Measurements from ENCODE around the gene INS. TPM values are rescaled to one million over a fixed set of nuclear protein-coding genes. Genes with fewer than 3 reads are reported as not detected.

Gene INS
- total and polyA plus RNA-seq, 2 donors (not counting 1 experiment from before 2014, with no cell fraction given): not detected

DNA sequence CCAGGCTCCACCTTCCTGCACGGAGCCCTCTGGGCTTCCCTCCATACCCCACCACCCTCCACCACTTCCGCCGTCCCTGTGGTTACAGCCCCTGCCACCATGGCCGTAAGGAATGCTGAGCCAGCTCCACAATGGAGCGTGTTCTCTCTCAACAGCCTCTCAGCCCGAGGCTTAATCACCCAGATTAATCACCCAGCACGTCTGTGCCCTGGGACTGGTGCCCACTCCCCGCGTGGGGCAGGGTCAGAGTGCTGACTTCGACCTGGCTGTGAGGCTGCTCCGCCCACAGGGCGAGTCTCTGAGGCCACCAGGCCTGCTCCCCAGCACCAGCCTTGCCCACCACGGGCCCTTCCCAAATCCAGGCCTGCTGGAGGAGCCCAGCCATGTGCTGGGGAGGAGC is 14.7 kb upstream of the INS start:
- TF ChIP-seq EZH2 (IDR thresholded peaks at IDR 0.05; ENCODE audit: borderline replicate concordance, insufficient read depth, low read depth, low read length, poor library complexity, severe bottlenecking): no peak
- TF ChIP-seq, protein P1, sequence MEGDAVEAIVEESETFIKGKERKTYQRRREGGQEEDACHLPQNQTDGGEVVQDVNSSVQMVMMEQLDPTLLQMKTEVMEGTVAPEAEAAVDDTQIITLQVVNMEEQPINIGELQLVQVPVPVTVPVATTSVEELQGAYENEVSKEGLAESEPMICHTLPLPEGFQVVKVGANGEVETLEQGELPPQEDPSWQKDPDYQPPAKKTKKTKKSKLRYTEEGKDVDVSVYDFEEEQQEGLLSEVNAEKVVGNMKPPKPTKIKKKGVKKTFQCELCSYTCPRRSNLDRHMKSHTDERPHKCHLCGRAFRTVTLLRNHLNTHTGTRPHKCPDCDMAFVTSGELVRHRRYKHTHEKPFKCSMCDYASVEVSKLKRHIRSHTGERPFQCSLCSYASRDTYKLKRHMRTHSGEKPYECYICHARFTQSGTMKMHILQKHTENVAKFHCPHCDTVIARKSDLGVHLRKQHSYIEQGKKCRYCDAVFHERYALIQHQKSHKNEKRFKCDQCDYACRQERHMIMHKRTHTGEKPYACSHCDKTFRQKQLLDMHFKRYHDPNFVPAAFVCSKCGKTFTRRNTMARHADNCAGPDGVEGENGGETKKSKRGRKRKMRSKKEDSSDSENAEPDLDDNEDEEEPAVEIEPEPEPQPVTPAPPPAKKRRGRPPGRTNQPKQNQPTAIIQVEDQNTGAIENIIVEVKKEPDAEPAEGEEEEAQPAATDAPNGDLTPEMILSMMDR (IDR thresholded peaks at IDR 0.05): no peak
- H3K79me2 ChIP-seq (ENCODE audit: control insufficient read depth, insufficient read depth, low read length): no peaks in the 10 kb centered on the region
- H3K9me3 Mint-ChIP-seq (ENCODE audit: insufficient read depth): no peaks in the 10 kb centered on the region
- H3K9ac ChIP-seq (ENCODE audit: low read length): no peak overlapping the region
- no peak overlapping the region for H3K27ac ChIP-seq (ENCODE audit: low read length in 2 of 2)
- H3K27ac Mint-ChIP-seq: no peak overlapping the region
- peaks cover 0 to 3% (median 0%) of the 10 kb centered on the region in 3 donors for H3K9me3 ChIP-seq (ENCODE audit: control extremely low read depth in 1 of 3, control insufficient read depth in 2 of 3, insufficient read depth in 1 of 3, low read length in 2 of 3)
- H3K4me1 Mint-ChIP-seq: no peaks in the 10 kb centered on the region
- no peak overlapping the region for H3K4me3 Mint-ChIP-seq
- intact Hi-C loops (cut with micrococcal nuclease): no loop called here
- no peaks in the 10 kb centered on the region for H3K27me3 ChIP-seq (replicated peaks in 1 of 4; ENCODE audit: control extremely low read depth in 1 of 4, control insufficient read depth in 3 of 4, insufficient read depth in 4 of 4, low read length in 3 of 4)
- H3K36me3 ChIP-seq (replicated peaks in 1 of 2; ENCODE audit: control extremely low read depth in 1 of 2, control insufficient read depth in 1 of 2, extremely low read depth in 1 of 2, insufficient read depth in 2 of 2, low read length in 1 of 2): no peaks in the 10 kb centered on the region
- DNase-seq (no peak), ATAC-seq (ENCODE audit: low read depth) (no peak)
- no peaks in the 10 kb centered on the region for H4K20me1 ChIP-seq (ENCODE audit: control insufficient read depth, insufficient read depth, low read length, poor library complexity, severe bottlenecking)
- ChIA-PET POLR2A (no interaction called here), CTCF (no interaction called here)
- H2AFZ ChIP-seq (ENCODE audit: insufficient read depth, low read depth, low read length, poor library complexity, severe bottlenecking): no peak overlapping the region
- H3K4me1 ChIP-seq (ENCODE audit: control insufficient read depth in 2 of 2, insufficient read depth in 2 of 2, low read length in 2 of 2): no peaks in the 10 kb centered on the region
- no peaks in the 10 kb centered on the region for H3K27me3 Mint-ChIP-seq
- H3K4me3 ChIP-seq (ENCODE audit: control extremely low read depth in 1 of 5, extremely low read depth in 1 of 5, insufficient read depth in 1 of 5, low read depth in 2 of 5, low read length in 4 of 5): no peak overlapping the region
- H3K4me2 ChIP-seq (replicated peaks; ENCODE audit: low read depth, low read length, poor library complexity, severe bottlenecking): no peak overlapping the region
- 79% methylated on average over 13 of the region's 13 CpGs for WGBS (ENCODE audit: insufficient coverage)

DNA sequence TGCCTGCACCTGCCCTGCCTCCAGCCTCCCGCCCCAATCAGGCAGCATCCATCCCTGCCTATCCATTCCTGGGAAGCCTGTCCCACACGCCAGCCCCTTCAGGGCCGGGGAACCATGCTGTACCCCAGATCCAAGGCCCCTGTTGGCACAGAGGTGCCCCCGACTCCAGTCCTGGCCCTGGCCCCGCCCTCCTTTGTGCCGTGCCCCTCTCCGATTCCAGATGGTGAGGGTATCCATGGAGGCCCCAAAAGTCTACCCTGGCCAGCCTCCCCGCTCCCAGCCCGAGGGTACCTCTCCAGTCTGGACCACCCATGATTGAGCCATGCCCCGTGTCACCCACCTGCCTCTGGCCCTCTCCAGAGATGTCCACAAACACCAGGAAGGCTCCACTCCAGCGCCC is 13.4 kb upstream of the INS start:
- H3K27me3 Mint-ChIP-seq: no peaks in the 10 kb centered on the region
- Histone ChIP-seq H3K4me3 (ENCODE audit: control extremely low read depth in 1 of 5, extremely low read depth in 1 of 5, insufficient read depth in 1 of 5, low read depth in 2 of 5, low read length in 4 of 5) (no peak overlapping the region), H3K9ac (ENCODE audit: low read length) (no peak overlapping the region), H3K9me3 (ENCODE audit: control extremely low read depth in 1 of 3, control insufficient read depth in 2 of 3, insufficient read depth in 1 of 3, low read length in 2 of 3) (peaks cover 0 to 3% (median 0%) of the 10 kb centered on the region in 3 donors), H3K4me1 (ENCODE audit: control insufficient read depth in 2 of 2, insufficient read depth in 2 of 2, low read length in 2 of 2) (no peaks in the 10 kb centered on the region), H3K36me3 (replicated peaks in 1 of 2; ENCODE audit: control extremely low read depth in 1 of 2, control insufficient read depth in 1 of 2, extremely low read depth in 1 of 2, insufficient read depth in 2 of 2, low read length in 1 of 2) (no peaks in the 10 kb centered on the region), H3K4me2 (replicated peaks; ENCODE audit: low read depth, low read length, poor library complexity, severe bottlenecking) (no peak overlapping the region), H3K27ac (ENCODE audit: low read length in 2 of 2) (no peak overlapping the region), H4K20me1 (ENCODE audit: control insufficient read depth, insufficient read depth, low read length, poor library complexity, severe bottlenecking) (no peaks in the 10 kb centered on the region), H3K79me2 (ENCODE audit: control insufficient read depth, insufficient read depth, low read length) (no peaks in the 10 kb centered on the region), H2AFZ (ENCODE audit: insufficient read depth, low read depth, low read length, poor library complexity, severe bottlenecking) (no peak overlapping the region), H3K27me3 (replicated peaks in 1 of 4; ENCODE audit: control extremely low read depth in 1 of 4, control insufficient read depth in 3 of 4, insufficient read depth in 4 of 4, low read length in 3 of 4) (no peaks in the 10 kb centered on the region)
- no peak overlapping the region for H3K4me3 Mint-ChIP-seq
- no peaks in the 10 kb centered on the region for H3K4me1 Mint-ChIP-seq
- WGBS (ENCODE audit: insufficient coverage): 82% methylated on average over 11 of the region's 11 CpGs
- intact Hi-C loops (cut with micrococcal nuclease): no loop called here
- H3K27ac Mint-ChIP-seq: no peak overlapping the region
- DNase-seq (no peak), ATAC-seq (ENCODE audit: low read depth) (no peak)
- CTCF ChIA-PET: no interaction called here
- POLR2A ChIA-PET: no interaction called here
- TF ChIP-seq, protein P1 (IDR thresholded peaks at IDR 0.05): no peak
- no peaks in the 10 kb centered on the region for H3K9me3 Mint-ChIP-seq (ENCODE audit: insufficient read depth)
